Measurements from ENCODE around the gene OR2H2. TPM values are rescaled to one million over a fixed set of nuclear protein-coding genes. Genes with fewer than 3 reads are reported as not detected.

The OR2H2 gene
- total RNA-seq, 1 donor = not detected

GRCh38 chr6:29564875-29565274 is 20.0 kb upstream of the OR2H2 start:
- no peak overlapping the region for H3K27ac ChIP-seq (ENCODE audit: low read depth, low read length)

GRCh38 chr6:29566856-29567255 is 18.1 kb upstream of the OR2H2 start:
- H3K9me3 ChIP-seq (ENCODE audit: low read depth, low read length) = no peaks in the 10 kb centered on the region
- no peaks in the 10 kb centered on the region for H3K4me1 ChIP-seq (ENCODE audit: insufficient read depth, low read length)
- H4K20me1 ChIP-seq (ENCODE audit: insufficient read depth, low read length) = no peaks in the 10 kb centered on the region
- H3K27ac ChIP-seq (ENCODE audit: low read depth, low read length) = no peak overlapping the region
- H3K79me2 ChIP-seq (ENCODE audit: insufficient read depth, low read length) = no peaks in the 10 kb centered on the region
- H3K27me3 ChIP-seq (ENCODE audit: insufficient read depth, low read length) = no peaks in the 10 kb centered on the region
- H2AFZ ChIP-seq (ENCODE audit: low read length) = no peak overlapping the region
- H3K4me2 ChIP-seq (ENCODE audit: insufficient read depth, low read length) = no peak overlapping the region
- no peak for DNase-seq (ENCODE audit: insufficient read length, low spot score, missing footprints)
- H3K4me3 ChIP-seq (ENCODE audit: insufficient read depth, low read length) = no peak overlapping the region
- no peaks in the 10 kb centered on the region for H3K36me3 ChIP-seq (ENCODE audit: insufficient read depth, low read length)
- TF ChIP-seq CTCF (IDR thresholded peaks at IDR 0.05; ENCODE audit: extremely low read depth, low read depth, low read length) = no peak

More at GRCh38 chr6:29564875-29565274, 20.0 kb upstream of the OR2H2 start:
- no peaks in the 10 kb centered on the region for H3K9me3 ChIP-seq (ENCODE audit: low read depth, low read length)
- no peak overlapping the region for H3K4me3 ChIP-seq (ENCODE audit: insufficient read depth, low read length)
- H2AFZ ChIP-seq (ENCODE audit: low read length) = no peak overlapping the region
- no peaks in the 10 kb centered on the region for H4K20me1 ChIP-seq (ENCODE audit: insufficient read depth, low read length)
- no peak for TF ChIP-seq CTCF (IDR thresholded peaks at IDR 0.05; ENCODE audit: extremely low read depth, low read depth, low read length)
- DNase-seq (ENCODE audit: insufficient read length, low spot score, missing footprints) = no peak
- no peaks in the 10 kb centered on the region for H3K36me3 ChIP-seq (ENCODE audit: insufficient read depth, low read length)
- H3K27me3 ChIP-seq (ENCODE audit: insufficient read depth, low read length) = no peaks in the 10 kb centered on the region
- no peaks in the 10 kb centered on the region for H3K79me2 ChIP-seq (ENCODE audit: insufficient read depth, low read length)
- H3K4me1 ChIP-seq (ENCODE audit: insufficient read depth, low read length) = no peaks in the 10 kb centered on the region
- no peak overlapping the region for H3K4me2 ChIP-seq (ENCODE audit: insufficient read depth, low read length)

- H3K36me3 ChIP-seq (ENCODE audit: insufficient read depth, low read length) = no peaks in the 10 kb centered on the region
- no peak overlapping the region for H3K4me3 ChIP-seq (ENCODE audit: insufficient read depth, low read length)
- no peaks in the 10 kb centered on the region for H3K27me3 ChIP-seq (ENCODE audit: insufficient read depth, low read length)
- no peak overlapping the region for H2AFZ ChIP-seq (ENCODE audit: low read length)
- H3K79me2 ChIP-seq (ENCODE audit: insufficient read depth, low read length) = no peaks in the 10 kb centered on the region
- no peaks in the 10 kb centered on the region for H3K4me1 ChIP-seq (ENCODE audit: insufficient read depth, low read length)
- no peak overlapping the region for H3K4me2 ChIP-seq (ENCODE audit: insufficient read depth, low read length)
- no peaks in the 10 kb centered on the region for H4K20me1 ChIP-seq (ENCODE audit: insufficient read depth, low read length)
- H3K27ac ChIP-seq (ENCODE audit: low read depth, low read length) = no peak overlapping the region
- no peak for TF ChIP-seq CTCF (IDR thresholded peaks at IDR 0.05; ENCODE audit: extremely low read depth, low read depth, low read length)
- no peaks in the 10 kb centered on the region for H3K9me3 ChIP-seq (ENCODE audit: low read depth, low read length)
- no peak for DNase-seq (ENCODE audit: insufficient read length, low spot score, missing footprints)
These were observed 17.4 kb upstream of the OR2H2 start for GRCh38 chr6:29567541-29567940.

GRCh38 chr6:29567991-29568390 is 16.9 kb upstream of the OR2H2 start:
- no peaks in the 10 kb centered on the region for H3K9me3 ChIP-seq (ENCODE audit: low read depth, low read length)
- no peak overlapping the region for H3K4me3 ChIP-seq (ENCODE audit: insufficient read depth, low read length)
- TF ChIP-seq CTCF (IDR thresholded peaks at IDR 0.05; ENCODE audit: extremely low read depth, low read depth, low read length) = no peak
- H3K4me1 ChIP-seq (ENCODE audit: insufficient read depth, low read length) = no peaks in the 10 kb centered on the region
- H2AFZ ChIP-seq (ENCODE audit: low read length) = no peak overlapping the region
- H3K36me3 ChIP-seq (ENCODE audit: insufficient read depth, low read length) = no peaks in the 10 kb centered on the region
- no peaks in the 10 kb centered on the region for H3K79me2 ChIP-seq (ENCODE audit: insufficient read depth, low read length)
- H3K27ac ChIP-seq (ENCODE audit: low read depth, low read length) = no peak overlapping the region
- no peaks in the 10 kb centered on the region for H4K20me1 ChIP-seq (ENCODE audit: insufficient read depth, low read length)
- H3K27me3 ChIP-seq (ENCODE audit: insufficient read depth, low read length) = no peaks in the 10 kb centered on the region
- DNase-seq (ENCODE audit: insufficient read length, low spot score, missing footprints) = no peak
- no peak overlapping the region for H3K4me2 ChIP-seq (ENCODE audit: insufficient read depth, low read length)

Measured in osteoblast (primary cell).